ENCODE data around the gene TTC36. TPM values are rescaled to one million over a fixed set of nuclear protein-coding genes. Genes with fewer than 3 reads are reported as not detected.
A peak's percentile ranks its signal among the peaks of the same experiment; 100 is the strongest.

The TTC36 gene
- total and polyA plus RNA-seq, 2 donors (not counting 1 experiment from before 2014, with no cell fraction given) = 0.19 to 0.79 TPM

DNA sequence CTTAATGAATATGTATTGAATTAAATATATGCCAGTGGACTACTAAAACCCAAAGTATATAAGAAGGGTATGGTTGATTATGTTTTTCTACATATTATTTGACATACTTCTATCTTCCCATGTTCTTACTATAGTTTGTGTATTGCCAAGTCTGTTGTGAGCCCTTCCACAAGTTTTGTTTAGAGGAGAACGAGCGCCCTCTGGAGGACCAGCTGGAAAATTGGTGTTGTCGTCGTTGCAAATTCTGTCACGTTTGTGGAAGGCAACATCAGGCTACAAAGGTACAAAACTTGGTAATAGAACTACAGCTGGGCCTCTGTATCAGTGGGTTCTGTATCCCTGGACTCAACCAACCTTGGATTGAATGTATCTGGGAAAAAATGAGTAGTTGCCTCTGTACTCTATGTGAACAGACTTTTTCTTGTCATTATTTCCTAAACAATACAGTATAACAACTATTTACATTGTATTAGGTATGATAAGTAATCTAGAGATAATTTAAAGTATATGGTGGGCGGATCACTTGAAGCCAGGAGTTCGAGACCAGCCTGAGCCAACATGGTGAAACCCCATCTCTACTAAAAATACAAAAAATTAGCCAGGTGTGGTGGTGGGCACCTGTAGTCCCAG is 38.7 kb upstream of the TTC36 start:
- H3K4me1 Mint-ChIP-seq = no peaks in the 10 kb centered on the region
- no peak overlapping the region for H2AFZ ChIP-seq (ENCODE audit: insufficient read depth, low read depth, low read length, poor library complexity, severe bottlenecking)
- TF ChIP-seq EZH2 (IDR thresholded peaks at IDR 0.05; ENCODE audit: borderline replicate concordance, insufficient read depth, low read depth, low read length, poor library complexity, severe bottlenecking) = no peak
- TF ChIP-seq, protein P1, sequence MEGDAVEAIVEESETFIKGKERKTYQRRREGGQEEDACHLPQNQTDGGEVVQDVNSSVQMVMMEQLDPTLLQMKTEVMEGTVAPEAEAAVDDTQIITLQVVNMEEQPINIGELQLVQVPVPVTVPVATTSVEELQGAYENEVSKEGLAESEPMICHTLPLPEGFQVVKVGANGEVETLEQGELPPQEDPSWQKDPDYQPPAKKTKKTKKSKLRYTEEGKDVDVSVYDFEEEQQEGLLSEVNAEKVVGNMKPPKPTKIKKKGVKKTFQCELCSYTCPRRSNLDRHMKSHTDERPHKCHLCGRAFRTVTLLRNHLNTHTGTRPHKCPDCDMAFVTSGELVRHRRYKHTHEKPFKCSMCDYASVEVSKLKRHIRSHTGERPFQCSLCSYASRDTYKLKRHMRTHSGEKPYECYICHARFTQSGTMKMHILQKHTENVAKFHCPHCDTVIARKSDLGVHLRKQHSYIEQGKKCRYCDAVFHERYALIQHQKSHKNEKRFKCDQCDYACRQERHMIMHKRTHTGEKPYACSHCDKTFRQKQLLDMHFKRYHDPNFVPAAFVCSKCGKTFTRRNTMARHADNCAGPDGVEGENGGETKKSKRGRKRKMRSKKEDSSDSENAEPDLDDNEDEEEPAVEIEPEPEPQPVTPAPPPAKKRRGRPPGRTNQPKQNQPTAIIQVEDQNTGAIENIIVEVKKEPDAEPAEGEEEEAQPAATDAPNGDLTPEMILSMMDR (IDR thresholded peaks at IDR 0.05) = peak; percentile 92
- intact Hi-C loops (cut with micrococcal nuclease) = loop anchor here (1.0 to 2.0 kb wide), 4 partner anchors 52 to 343 kb away; partner anchors contain the start of genes ATP5MG and KMT2A
- H3K27me3 Mint-ChIP-seq = no peaks in the 10 kb centered on the region
- ChIA-PET CTCF (interaction anchor here (0.6 to 2.0 kb wide), 34 partner anchors 11 to 345 kb away, joined by 3 to 18 read pairs (median 4); partner anchors contain the start of genes ATP5MG, KMT2A and UBE4A), POLR2A (interaction anchor here (1.0 kb wide), 1 partner anchor 86 kb away, joined by 3 read pairs; no protein-coding TSS in a partner anchor)
- no peak overlapping the region for H3K4me3 Mint-ChIP-seq
- H3K9me3 Mint-ChIP-seq (ENCODE audit: insufficient read depth) = no peaks in the 10 kb centered on the region
- 6% methylated on average over 5 of the region's 7 CpGs for WGBS (ENCODE audit: insufficient coverage)
- no peak overlapping the region for H3K27ac Mint-ChIP-seq
- no peak overlapping the region for H3K9ac ChIP-seq (ENCODE audit: low read length)
- DNase-seq (peak; percentile 84), ATAC-seq (ENCODE audit: low read depth) (peak; percentile 60)
- H3K27ac ChIP-seq (ENCODE audit: low read length in 2 of 2) = no peak overlapping the region
- H3K79me2 ChIP-seq (ENCODE audit: control insufficient read depth, insufficient read depth, low read length) = no peaks in the 10 kb centered on the region
- no peak overlapping the region for H3K4me2 ChIP-seq (replicated peaks; ENCODE audit: low read depth, low read length, poor library complexity, severe bottlenecking)
- no peaks in the 10 kb centered on the region for H3K4me1 ChIP-seq (ENCODE audit: control insufficient read depth in 2 of 2, insufficient read depth in 2 of 2, low read length in 2 of 2)
- peaks cover 18 to 66% of the 10 kb centered on the region in 2 experiments for H3K36me3 ChIP-seq (replicated peaks in 1 of 2; ENCODE audit: control extremely low read depth in 1 of 2, control insufficient read depth in 1 of 2, extremely low read depth in 1 of 2, insufficient read depth in 2 of 2, low read length in 1 of 2)
- no peaks in the 10 kb centered on the region for H4K20me1 ChIP-seq (ENCODE audit: control insufficient read depth, insufficient read depth, low read length, poor library complexity, severe bottlenecking)
- no peaks in the 10 kb centered on the region for H3K9me3 ChIP-seq (ENCODE audit: control extremely low read depth in 1 of 3, control insufficient read depth in 2 of 3, insufficient read depth in 1 of 3, low read length in 2 of 3)
- H3K4me3 ChIP-seq (ENCODE audit: control extremely low read depth in 1 of 5, extremely low read depth in 1 of 5, insufficient read depth in 1 of 5, low read depth in 2 of 5, low read length in 4 of 5) = no peak overlapping the region
- no peaks in the 10 kb centered on the region for H3K27me3 ChIP-seq (replicated peaks in 1 of 4; ENCODE audit: control extremely low read depth in 1 of 4, control insufficient read depth in 3 of 4, insufficient read depth in 4 of 4, low read length in 3 of 4)

DNA sequence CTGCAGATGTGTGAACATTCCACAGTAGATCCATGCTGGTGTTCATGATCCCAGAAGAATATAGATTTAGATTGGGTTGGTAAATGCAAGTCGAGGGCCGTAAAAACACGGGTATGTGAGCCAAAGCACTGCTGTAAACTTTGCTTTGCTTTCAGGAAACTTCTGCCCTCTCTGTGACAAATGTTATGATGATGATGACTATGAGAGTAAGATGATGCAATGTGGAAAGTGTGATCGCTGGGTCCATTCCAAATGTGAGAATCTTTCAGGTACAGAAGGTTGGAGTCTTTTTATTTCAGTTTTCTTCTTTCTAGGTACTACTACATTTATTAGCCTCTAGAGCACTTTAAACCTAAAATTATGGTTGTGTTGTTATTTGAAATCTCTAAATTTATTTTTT is 36.2 kb upstream of the TTC36 start:
- no peak overlapping the region for H3K27ac Mint-ChIP-seq
- intact Hi-C loops (cut with micrococcal nuclease) = no loop called here
- Histone ChIP-seq H3K79me2 (ENCODE audit: control insufficient read depth, insufficient read depth, low read length) (no peaks in the 10 kb centered on the region), H3K4me3 (ENCODE audit: control extremely low read depth in 1 of 5, extremely low read depth in 1 of 5, insufficient read depth in 1 of 5, low read depth in 2 of 5, low read length in 4 of 5) (no peak overlapping the region), H3K27me3 (replicated peaks in 1 of 4; ENCODE audit: control extremely low read depth in 1 of 4, control insufficient read depth in 3 of 4, insufficient read depth in 4 of 4, low read length in 3 of 4) (no peaks in the 10 kb centered on the region), H3K27ac (ENCODE audit: low read length in 2 of 2) (no peak overlapping the region), H4K20me1 (ENCODE audit: control insufficient read depth, insufficient read depth, low read length, poor library complexity, severe bottlenecking) (no peaks in the 10 kb centered on the region), H2AFZ (ENCODE audit: insufficient read depth, low read depth, low read length, poor library complexity, severe bottlenecking) (no peak overlapping the region), H3K36me3 (replicated peaks in 1 of 2; ENCODE audit: control extremely low read depth in 1 of 2, control insufficient read depth in 1 of 2, extremely low read depth in 1 of 2, insufficient read depth in 2 of 2, low read length in 1 of 2) (peaks cover 22 to 72% of the 10 kb centered on the region in 2 experiments), H3K9me3 (ENCODE audit: control extremely low read depth in 1 of 3, control insufficient read depth in 2 of 3, insufficient read depth in 1 of 3, low read length in 2 of 3) (no peaks in the 10 kb centered on the region), H3K4me2 (replicated peaks; ENCODE audit: low read depth, low read length, poor library complexity, severe bottlenecking) (no peak overlapping the region), H3K4me1 (ENCODE audit: control insufficient read depth in 2 of 2, insufficient read depth in 2 of 2, low read length in 2 of 2) (no peaks in the 10 kb centered on the region), H3K9ac (ENCODE audit: low read length) (no peak overlapping the region)
- H3K27me3 Mint-ChIP-seq = no peaks in the 10 kb centered on the region
- H3K4me1 Mint-ChIP-seq = no peaks in the 10 kb centered on the region
- ChIA-PET CTCF (interaction anchor here (0.6 to 1.7 kb wide), 4 partner anchors 13 to 258 kb away, joined by 3 to 7 read pairs (median 4); no protein-coding TSS in a partner anchor), POLR2A (no interaction called here)
- no peaks in the 10 kb centered on the region for H3K9me3 Mint-ChIP-seq (ENCODE audit: insufficient read depth)
- no peak for ATAC-seq (ENCODE audit: low read depth)
- TF ChIP-seq, protein P1 (IDR thresholded peaks at IDR 0.05) = no peak
- no peak for TF ChIP-seq EZH2 (IDR thresholded peaks at IDR 0.05; ENCODE audit: borderline replicate concordance, insufficient read depth, low read depth, low read length, poor library complexity, severe bottlenecking)
- H3K4me3 Mint-ChIP-seq = no peak overlapping the region
- no peak for DNase-seq
- WGBS (ENCODE audit: insufficient coverage) = 98% methylated on average over 3 of the region's 4 CpGs
